Nephron (organoid): ENCODE measurements around the gene FAM222B.
"Not testable (repeated sequence)": the region's sequence is repeated elsewhere in the genome, so short reads cannot be mapped to it uniquely, and the experiment has no call there.

Experiments used
- H3K27ac Mint-ChIP-seq, 3 experiments: 2 replicates each; pipeline ENCODE4 v1.8.0; 2020; ENCODE audit warnings: mixed read lengths in 3 of 3, mild to moderate bottlenecking in 2 of 3, moderate library complexity in 1 of 3
- H3K27me3 Mint-ChIP-seq: 2 replicates; pipeline ENCODE4 v1.8.0; 2021; ENCODE audit warnings: low read depth, mild to moderate bottlenecking, moderate library complexity, mixed read lengths
- H3K36me3 Mint-ChIP-seq: 2 replicates; pipeline ENCODE4 v1.8.0; 2020; ENCODE audit warnings: low read depth, mixed read lengths
- H3K4me1 Mint-ChIP-seq: 2 replicates; pipeline ENCODE4 v1.8.0; 2020; ENCODE audit warnings: mixed read lengths
- H3K4me3 Mint-ChIP-seq, 3 experiments: 2 replicates each; pipeline ENCODE4 v1.8.0; 2020; ENCODE audit warnings: mild to moderate bottlenecking in 3 of 3, mixed read lengths in 3 of 3, moderate library complexity in 2 of 3
- H3K9me3 Mint-ChIP-seq: 2 replicates; pipeline ENCODE4 v1.8.0; 2020; ENCODE audit warnings: mixed read lengths
- TF ChIP-seq, protein P1 (sequence below), 3 experiments: fragments of 200-600 bp; sonication (generic); IDR thresholded peaks; one replicate each; pipeline ENCODE4 v1.5.0; 2021; ENCODE audit warnings: antibody characterized with exemption in 3 of 3; ENCODE audit not compliant: unreplicated experiment in 3 of 3

FAM222B gene

GRCh38 chr17:28881533-28882056 is 39.0 kb upstream of the FAM222B start:
- Mint-ChIP-seq H3K4me1 (no peaks in the 10 kb centered on the region), H3K36me3 (peaks cover 44% of the 10 kb centered on the region), H3K4me3 (no peak overlapping the region), H3K27ac (no peak overlapping the region), H3K9me3 (no peaks in the 10 kb centered on the region), H3K27me3 (no peaks in the 10 kb centered on the region)
- TF ChIP-seq, protein P1, sequence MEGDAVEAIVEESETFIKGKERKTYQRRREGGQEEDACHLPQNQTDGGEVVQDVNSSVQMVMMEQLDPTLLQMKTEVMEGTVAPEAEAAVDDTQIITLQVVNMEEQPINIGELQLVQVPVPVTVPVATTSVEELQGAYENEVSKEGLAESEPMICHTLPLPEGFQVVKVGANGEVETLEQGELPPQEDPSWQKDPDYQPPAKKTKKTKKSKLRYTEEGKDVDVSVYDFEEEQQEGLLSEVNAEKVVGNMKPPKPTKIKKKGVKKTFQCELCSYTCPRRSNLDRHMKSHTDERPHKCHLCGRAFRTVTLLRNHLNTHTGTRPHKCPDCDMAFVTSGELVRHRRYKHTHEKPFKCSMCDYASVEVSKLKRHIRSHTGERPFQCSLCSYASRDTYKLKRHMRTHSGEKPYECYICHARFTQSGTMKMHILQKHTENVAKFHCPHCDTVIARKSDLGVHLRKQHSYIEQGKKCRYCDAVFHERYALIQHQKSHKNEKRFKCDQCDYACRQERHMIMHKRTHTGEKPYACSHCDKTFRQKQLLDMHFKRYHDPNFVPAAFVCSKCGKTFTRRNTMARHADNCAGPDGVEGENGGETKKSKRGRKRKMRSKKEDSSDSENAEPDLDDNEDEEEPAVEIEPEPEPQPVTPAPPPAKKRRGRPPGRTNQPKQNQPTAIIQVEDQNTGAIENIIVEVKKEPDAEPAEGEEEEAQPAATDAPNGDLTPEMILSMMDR (IDR thresholded peaks at IDR 0.05; ENCODE audit: unreplicated experiment in 3 of 3) = no peak

DNA sequence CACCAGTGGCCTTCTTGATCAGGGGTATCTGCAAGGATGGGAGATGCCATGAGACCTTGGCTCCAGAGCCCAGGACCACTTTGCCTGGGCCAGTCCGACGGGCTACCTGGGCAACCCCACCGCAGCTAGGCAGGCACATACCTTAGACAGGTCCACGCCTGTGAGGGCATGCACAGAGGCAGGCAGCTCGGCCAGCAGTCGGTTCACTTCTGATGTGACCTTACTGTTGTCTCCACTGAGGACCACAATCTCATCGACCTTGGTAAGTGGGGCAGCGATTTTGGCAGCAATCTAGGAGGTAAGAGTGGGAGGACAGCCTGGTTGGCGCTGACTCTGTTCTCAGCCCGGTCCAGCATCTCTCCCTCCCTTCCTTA is 38.0 kb upstream of the FAM222B start:
- Mint-ChIP-seq H3K27ac (no peak overlapping the region), H3K27me3 (no peaks in the 10 kb centered on the region), H3K4me3 (no peak overlapping the region), H3K4me1 (no peaks in the 10 kb centered on the region), H3K9me3 (no peaks in the 10 kb centered on the region), H3K36me3 (peaks cover 44% of the 10 kb centered on the region)
- TF ChIP-seq, protein P1 (IDR thresholded peaks at IDR 0.05; ENCODE audit: unreplicated experiment in 3 of 3) = no peak

- H3K36me3 Mint-ChIP-seq = peaks cover 44% of the 10 kb centered on the region
- no peak overlapping the region for H3K27ac Mint-ChIP-seq
- TF ChIP-seq, protein P1 (IDR thresholded peaks at IDR 0.05; ENCODE audit: unreplicated experiment in 3 of 3) = no peak
- H3K9me3 Mint-ChIP-seq = no peaks in the 10 kb centered on the region
- no peaks in the 10 kb centered on the region for H3K27me3 Mint-ChIP-seq
- H3K4me1 Mint-ChIP-seq = no peaks in the 10 kb centered on the region
- no peak overlapping the region for H3K4me3 Mint-ChIP-seq
Measured at GRCh38 chr17:28879886-28880571, 37.4 kb upstream of the FAM222B start.

GRCh38 chr17:28878981-28879380 is 36.4 kb upstream of the FAM222B start:
- Mint-ChIP-seq H3K4me3 (no peak overlapping the region), H3K27me3 (no peaks in the 10 kb centered on the region), H3K9me3 (no peaks in the 10 kb centered on the region), H3K27ac (no peak overlapping the region), H3K4me1 (no peaks in the 10 kb centered on the region), H3K36me3 (peaks cover 42% of the 10 kb centered on the region)
- TF ChIP-seq, protein P1 (IDR thresholded peaks at IDR 0.05; ENCODE audit: unreplicated experiment in 3 of 3) = peak; percentile 15 to 27 (median 23)

DNA sequence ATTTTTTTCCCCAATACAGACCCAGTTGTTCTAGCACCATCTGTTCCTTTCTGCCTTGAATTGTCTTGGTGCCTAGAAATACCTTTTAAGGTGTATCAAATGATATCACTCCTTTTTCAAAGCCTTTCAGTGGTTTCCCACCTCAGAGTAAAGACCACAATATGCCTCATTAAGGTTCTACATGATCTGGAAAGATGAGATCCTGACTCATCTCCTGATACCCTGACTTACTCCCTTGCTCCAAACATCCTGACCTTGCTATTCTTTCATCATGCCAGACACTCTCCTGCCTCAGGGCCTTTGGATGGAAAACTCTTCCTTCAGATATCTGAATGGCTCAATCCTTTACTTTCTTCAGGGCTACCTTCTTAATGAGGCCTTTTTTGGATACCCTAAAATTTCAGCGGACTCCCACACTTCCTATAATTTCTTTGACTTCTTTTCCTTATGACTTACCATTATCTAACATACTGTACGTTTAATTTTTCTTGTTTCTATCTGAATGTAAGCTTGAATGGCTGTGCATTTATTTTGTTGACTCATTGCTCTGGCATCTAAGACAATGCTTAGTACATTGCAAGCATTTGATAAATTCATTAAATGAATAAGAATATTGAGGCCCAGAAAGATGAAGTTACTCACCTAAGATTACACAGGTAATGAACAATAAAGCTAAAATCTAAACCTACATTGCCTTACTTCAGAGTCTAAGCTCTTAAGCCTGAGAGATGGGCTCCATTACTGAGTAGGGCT is 35.7 kb upstream of the FAM222B start:
- H3K27me3 Mint-ChIP-seq = no peaks in the 10 kb centered on the region
- TF ChIP-seq, protein P1 (IDR thresholded peaks at IDR 0.05; ENCODE audit: unreplicated experiment in 3 of 3) = no peak
- H3K36me3 Mint-ChIP-seq = peaks cover 42% of the 10 kb centered on the region
- H3K4me3 Mint-ChIP-seq = no peak overlapping the region
- H3K9me3 Mint-ChIP-seq = no peaks in the 10 kb centered on the region
- H3K4me1 Mint-ChIP-seq = no peaks in the 10 kb centered on the region
- H3K27ac Mint-ChIP-seq = no peak overlapping the region

DNA sequence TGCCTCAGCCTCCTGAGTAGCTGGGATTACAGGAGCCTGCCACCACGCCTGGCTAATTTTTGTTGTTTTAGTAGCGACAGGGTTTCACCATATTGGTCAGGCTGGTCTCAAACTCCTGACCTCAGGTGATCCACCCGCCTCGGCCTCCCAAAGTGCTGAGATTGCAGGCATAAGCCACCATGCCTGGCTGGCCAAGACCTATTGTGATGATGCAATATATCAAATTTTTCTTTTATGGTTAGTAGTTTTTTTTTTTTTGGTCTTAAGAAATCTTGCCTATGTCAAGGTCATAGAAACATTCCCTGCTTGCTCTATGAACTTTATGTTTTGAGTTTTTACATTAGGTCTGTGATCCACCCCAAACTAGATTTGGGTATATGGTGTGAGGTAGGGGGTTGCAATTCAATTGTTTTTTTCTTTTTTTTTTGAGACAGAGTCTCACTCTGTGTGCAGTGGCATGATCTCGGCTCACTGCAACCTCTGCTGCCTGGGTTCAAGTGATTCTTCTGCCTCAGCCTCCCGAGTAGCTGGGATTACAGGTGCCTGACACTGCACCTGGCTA is 34.6 kb upstream of the FAM222B start:
- not testable (repeated sequence) for H3K9me3 Mint-ChIP-seq, H3K27ac Mint-ChIP-seq, H3K4me3 Mint-ChIP-seq, H3K4me1 Mint-ChIP-seq, H3K27me3 Mint-ChIP-seq
- H3K36me3 Mint-ChIP-seq = peaks cover 34% of the 10 kb centered on the region
